Brain microvascular endothelial cell (primary cell): ENCODE results near the gene SERPINE1.

Experiments used
- DNase-seq: peaks from one replicate; pipeline ENCODE4 v3.0.0-alpha.2; 2020
- H3K27ac ChIP-seq: fragments of 250-450 bp; sonication (Bioruptor Pico); 2 replicates; pipeline ENCODE4 v1.5.1; 2020; ENCODE audit warnings: mild to moderate bottlenecking, moderate library complexity
- H3K27me3 ChIP-seq: fragments of 250-450 bp; sonication (Bioruptor Pico); replicated peaks from 2 replicates; pipeline ENCODE4 v1.5.1; 2020; ENCODE audit warnings: mild to moderate bottlenecking
- H3K36me3 ChIP-seq: fragments of 250-450 bp; sonication (Bioruptor Pico); replicated peaks from 2 replicates; pipeline ENCODE4 v1.5.1; 2020; ENCODE audit warnings: mild to moderate bottlenecking
- H3K4me3 ChIP-seq: 2 replicates; pipeline ENCODE4 v1.5.1; 2011; ENCODE audit warnings: low read depth, mild to moderate bottlenecking, control low read depth, low read length, moderate library complexity
- CTCF ChIP-seq: IDR thresholded peaks from 2 replicates; pipeline ENCODE4 v1.5.1; 2011; ENCODE audit warnings: low read depth, mild to moderate bottlenecking, moderate library complexity, low read length, control low read depth, inconsistent platforms; ENCODE audit errors: missing control alignments
- in situ Hi-C: cut with HindIII; loops from 2 replicates; pipeline ENCODE4 v1.10.0; 2017; ENCODE audit warnings: low sequenced_read_pairs, low pct_ligation_motif_present

Gene SERPINE1

GRCh38 chr7:101113836-101114235 is 13.1 kb upstream of the SERPINE1 start:
- no peak for DNase-seq
- Histone ChIP-seq H3K27me3 (no peaks in the 10 kb centered on the region), H3K36me3 (no peaks in the 10 kb centered on the region), H3K27ac (peak overlapping the region; percentile 93), H3K4me3 (no peak overlapping the region)
- TF ChIP-seq CTCF = no peak
- in situ Hi-C loops = no loop called here

GRCh38 chr7:101114492-101114891 is 12.4 kb upstream of the SERPINE1 start:
- in situ Hi-C loops = no loop called here
- Histone ChIP-seq H3K27me3 (no peaks in the 10 kb centered on the region), H3K27ac (peak overlapping the region; percentile 93), H3K4me3 (no peak overlapping the region), H3K36me3 (no peaks in the 10 kb centered on the region)
- no peak for TF ChIP-seq CTCF
- DNase-seq = peak; percentile 72

- no peak for TF ChIP-seq CTCF
- peak overlapping the region; percentile 93 for H3K27ac ChIP-seq
- no peak for DNase-seq
- H3K27me3 ChIP-seq = no peaks in the 10 kb centered on the region
- H3K4me3 ChIP-seq = no peak overlapping the region
- no peaks in the 10 kb centered on the region for H3K36me3 ChIP-seq
- in situ Hi-C loops = no loop called here
These were observed 11.7 kb upstream of the SERPINE1 start for GRCh38 chr7:101115215-101115614.

- H3K27ac ChIP-seq = peak overlapping the region; percentile 97
These were observed 10.0 kb upstream of the SERPINE1 start for GRCh38 chr7:101116898-101117297.

GRCh38 chr7:101118856-101119255 is 8.0 kb upstream of the SERPINE1 start:
- Histone ChIP-seq H3K36me3 (no peaks in the 10 kb centered on the region), H3K27ac (peak overlapping the region; percentile 97), H3K4me3 (no peak overlapping the region), H3K27me3 (no peaks in the 10 kb centered on the region)
- no peak for TF ChIP-seq CTCF
- in situ Hi-C loops = no loop called here
- no peak for DNase-seq

More at GRCh38 chr7:101116898-101117297, 10.0 kb upstream of the SERPINE1 start:
- DNase-seq = peak; percentile 57
- H3K4me3 ChIP-seq = no peak overlapping the region
- in situ Hi-C loops = no loop called here
- no peaks in the 10 kb centered on the region for H3K27me3 ChIP-seq
- no peak for TF ChIP-seq CTCF
- H3K36me3 ChIP-seq = no peaks in the 10 kb centered on the region

GRCh38 chr7:101119876-101120275 is 7.0 kb upstream of the SERPINE1 start:
- in situ Hi-C loops = no loop called here
- Histone ChIP-seq H3K36me3 (no peaks in the 10 kb centered on the region), H3K4me3 (no peak overlapping the region), H3K27me3 (no peaks in the 10 kb centered on the region), H3K27ac (peak overlapping the region; percentile 97)
- DNase-seq = peak; percentile 62
- no peak for TF ChIP-seq CTCF
